GM19467 (cell line): ENCODE results near the gene PPIF.

ENCODE experiments used
- ATAC-seq: cut with Tn5 transposase; IDR thresholded peaks from one replicate; pipeline ENCODE4 v1.9.1; 2021; ENCODE audit warnings: mild to moderate bottlenecking, moderate library complexity; ENCODE audit not compliant: unreplicated experiment

Gene PPIF

DNA sequence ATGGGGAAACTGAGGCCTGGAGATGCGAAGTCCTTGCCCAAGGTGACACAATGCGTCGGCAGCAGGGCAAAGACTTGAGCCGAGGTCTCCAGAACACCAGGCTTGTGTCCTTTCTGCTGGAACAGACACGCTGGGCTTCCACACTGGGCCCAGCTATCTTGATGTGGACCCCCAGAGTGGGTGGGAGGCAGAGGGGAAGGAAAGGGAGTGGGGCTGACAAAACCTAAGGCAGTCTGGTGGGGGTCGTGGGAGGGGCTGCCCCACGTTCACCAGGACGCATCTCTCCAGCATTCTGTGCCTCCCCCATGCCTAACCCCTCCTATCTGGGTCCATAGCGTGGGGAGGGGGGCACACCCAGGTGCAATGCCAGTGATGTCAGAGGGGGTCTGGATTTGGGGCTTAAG lies 38.1 kb downstream of the PPIF start:
- no peak for ATAC-seq

DNA sequence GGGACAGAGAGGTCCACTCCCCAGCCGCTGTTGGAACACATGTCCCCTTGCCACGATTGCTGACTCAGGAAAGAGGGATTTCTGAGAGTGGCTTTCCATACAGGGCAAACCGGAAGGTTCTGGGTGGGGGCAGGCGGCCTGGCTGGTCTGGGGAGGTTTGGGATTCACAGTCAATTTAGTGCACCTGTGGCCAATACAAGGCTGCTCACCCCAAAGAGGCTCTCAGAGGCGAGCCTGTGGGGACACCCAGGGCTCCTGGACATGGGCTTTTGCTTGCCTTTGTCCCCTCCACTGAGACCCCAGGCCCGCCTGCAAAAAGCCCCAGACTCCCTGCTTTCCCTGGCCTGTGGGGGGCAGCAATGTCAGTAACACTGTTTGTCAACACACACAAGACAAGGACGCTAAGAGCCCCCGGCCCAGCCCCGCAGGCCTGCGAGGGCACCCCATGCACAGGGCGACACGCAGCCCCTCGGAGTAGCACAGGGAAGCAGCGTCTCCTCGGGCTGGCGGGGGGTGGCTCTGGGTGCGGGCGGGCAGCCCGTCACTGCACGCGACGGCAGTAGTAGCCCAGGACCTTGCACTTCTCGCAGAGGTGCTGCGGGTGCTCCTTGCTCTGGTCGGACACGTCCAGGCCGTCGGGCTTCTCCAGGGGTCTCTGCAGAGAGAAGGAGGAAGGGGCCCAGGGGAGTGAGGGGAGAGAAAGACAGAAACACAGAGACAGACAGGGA lies 38.7 kb downstream of the PPIF start:
- ATAC-seq: no peak

GRCh38 chr10:79386637-79387465 lies 39.6 kb downstream of the PPIF start:
- no peak for ATAC-seq

GRCh38 chr10:79387466-79387973 lies 40.3 kb downstream of the PPIF start:
- ATAC-seq: no peak

GRCh38 chr10:79387974-79388850 lies 40.9 kb downstream of the PPIF start:
- no peak for ATAC-seq

DNA sequence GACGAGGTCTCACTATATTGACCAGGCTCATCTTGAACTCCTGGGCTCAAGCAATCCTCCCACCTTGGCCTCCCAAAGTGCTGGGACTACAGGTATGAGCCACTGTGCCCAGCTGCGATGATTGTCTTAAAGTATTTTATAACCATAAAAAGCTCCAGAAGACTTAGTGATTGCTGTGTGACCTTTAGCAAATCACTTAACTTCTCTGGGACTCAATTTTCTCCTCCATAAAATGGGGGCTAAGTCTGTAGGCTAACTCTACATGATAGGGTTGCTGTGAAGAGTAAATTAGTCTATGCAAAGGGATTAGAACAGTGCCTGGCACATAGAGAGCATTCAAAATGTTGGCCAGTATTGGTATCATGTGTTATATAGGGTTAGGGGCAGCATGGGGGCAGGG lies 42.8 kb downstream of the PPIF start:
- no peak for ATAC-seq

DNA sequence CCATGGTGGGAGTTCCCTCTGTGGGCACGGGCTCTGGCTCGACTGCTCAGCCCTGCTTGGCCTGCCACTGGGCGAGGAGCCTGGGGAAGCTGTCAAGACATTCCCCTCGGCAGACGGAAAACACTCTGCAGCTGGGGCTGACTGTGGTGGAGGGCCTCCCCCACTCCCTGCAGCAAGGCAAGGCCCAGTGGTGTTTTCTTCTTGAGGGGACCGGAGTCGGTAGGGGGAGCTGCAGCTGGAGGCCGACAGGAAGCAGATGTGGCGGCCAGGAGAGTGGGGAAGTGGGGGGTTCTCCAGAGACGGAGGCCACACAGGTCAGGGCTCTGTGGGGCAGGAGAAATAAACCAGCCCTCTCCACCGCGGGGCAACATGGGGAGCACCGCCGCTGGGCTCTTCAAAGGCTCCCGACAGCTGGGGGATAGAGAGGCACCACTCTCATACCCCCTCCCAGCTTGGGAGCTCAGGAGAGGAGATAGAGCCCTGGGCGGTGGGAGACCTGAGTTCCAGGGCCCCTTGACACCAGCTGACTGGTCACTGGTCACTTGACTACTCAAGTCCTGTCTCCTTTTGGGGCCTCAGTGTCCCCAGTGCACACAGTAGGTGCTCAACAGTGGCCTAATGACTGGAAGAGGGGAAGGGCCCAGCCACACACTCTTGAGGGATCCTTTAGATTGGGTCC lies 43.4 kb downstream of the PPIF start:
- no peak for ATAC-seq

DNA sequence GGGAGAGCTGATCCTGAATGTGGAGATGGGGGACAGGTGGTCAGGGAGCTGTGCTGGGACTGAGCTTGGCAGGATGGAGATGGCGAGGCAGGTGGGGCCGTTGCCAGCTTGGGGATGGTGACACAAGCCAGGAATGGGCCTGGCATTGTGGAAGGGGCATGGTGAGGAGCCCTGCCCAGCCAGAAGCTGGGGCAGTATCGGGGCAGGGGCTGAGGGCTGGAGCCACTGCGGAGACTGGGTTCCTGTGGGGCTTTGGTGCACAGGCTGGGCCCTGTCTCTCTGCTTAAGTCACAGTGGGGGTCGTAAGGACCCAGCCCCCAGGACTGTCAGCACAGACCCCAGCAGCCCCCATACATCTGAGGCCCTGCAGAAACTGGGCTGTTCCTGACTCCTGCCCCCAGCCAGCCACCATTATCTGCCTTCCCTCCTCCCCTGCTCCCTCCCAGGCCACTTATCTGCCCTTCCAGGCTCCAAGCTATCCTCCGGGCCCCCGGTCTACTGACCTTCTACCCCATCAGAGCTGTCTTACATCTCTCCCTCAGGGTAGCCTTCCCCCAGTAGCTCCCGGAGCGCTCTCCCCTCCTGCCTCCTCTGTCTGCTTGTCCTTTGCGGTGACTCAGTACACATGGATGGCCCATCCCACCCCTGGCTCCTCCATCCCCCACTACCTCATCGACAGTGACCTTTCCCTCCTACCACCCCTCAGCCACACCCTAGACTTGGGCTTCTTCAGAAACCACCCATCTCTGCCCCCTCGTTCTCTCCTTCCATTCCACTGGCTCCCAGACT lies 44.2 kb downstream of the PPIF start:
- no peak for ATAC-seq

GRCh38 chr10:79392020-79392398 lies 44.7 kb downstream of the PPIF start:
- ATAC-seq: no peak

DNA sequence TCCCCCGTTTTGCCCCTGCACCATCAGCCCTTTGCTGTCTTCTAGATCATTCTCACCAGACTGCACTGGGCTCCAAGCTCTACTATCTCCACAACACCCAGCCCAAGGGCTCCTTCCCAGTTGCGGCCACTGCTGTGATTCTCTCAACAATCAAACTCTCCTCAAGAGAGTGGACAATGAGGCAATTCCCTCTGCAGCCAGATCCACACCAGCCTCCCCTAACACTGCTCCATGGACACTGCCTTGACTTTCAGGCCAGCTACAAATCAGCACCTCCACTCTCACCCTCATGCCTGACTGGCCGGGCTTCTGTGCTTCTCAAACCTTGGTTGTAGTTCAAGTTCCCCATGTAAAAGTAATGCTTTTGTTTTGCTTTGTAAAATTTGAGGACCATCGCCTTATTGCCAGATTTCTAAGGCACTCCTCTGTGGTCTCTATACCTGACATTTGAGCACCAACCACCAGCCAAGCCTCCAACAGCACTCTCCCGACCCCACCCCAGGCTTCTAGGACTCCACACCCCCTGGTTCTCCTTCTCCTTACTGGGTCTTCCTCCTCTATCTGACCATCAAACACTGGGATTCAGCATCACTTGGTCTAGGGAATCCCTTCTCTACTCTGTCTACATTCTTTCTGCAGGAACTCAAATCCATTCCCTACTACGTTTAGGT lies 45.4 kb downstream of the PPIF start:
- no peak for ATAC-seq

DNA sequence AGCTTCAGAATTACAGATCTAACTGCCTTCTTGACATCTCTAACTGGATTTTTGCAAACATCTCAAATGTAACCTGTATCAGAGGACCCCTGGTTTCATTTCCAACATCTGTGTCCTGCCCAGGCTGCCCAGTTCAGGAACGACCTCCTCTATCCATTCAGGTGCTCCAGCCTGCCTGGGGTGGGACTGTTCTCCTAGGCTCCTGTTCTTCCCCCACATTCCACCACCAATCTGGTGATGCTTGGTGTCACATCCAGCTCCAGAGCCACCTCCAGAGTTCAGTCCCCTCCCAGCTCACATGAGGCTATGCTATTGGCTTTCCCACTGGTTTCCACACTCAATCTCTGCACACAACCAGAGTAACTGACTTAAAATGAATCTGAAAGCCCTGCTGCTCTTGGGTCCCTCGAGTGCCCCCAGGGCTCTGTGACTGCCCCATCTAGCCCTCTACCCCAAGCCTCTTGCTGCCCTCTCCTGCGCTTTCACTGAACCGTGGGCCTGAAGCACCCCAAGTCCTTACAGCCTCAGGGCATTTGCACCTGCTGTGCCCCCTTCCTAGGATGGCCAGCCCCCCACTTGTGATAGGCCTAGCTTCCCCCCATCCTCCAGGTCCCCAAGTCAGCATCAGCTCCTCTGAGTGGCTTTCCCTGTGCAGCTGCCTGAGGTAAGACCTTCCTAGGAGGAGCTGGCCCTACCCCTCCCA lies 46.1 kb downstream of the PPIF start:
- no peak for ATAC-seq

DNA sequence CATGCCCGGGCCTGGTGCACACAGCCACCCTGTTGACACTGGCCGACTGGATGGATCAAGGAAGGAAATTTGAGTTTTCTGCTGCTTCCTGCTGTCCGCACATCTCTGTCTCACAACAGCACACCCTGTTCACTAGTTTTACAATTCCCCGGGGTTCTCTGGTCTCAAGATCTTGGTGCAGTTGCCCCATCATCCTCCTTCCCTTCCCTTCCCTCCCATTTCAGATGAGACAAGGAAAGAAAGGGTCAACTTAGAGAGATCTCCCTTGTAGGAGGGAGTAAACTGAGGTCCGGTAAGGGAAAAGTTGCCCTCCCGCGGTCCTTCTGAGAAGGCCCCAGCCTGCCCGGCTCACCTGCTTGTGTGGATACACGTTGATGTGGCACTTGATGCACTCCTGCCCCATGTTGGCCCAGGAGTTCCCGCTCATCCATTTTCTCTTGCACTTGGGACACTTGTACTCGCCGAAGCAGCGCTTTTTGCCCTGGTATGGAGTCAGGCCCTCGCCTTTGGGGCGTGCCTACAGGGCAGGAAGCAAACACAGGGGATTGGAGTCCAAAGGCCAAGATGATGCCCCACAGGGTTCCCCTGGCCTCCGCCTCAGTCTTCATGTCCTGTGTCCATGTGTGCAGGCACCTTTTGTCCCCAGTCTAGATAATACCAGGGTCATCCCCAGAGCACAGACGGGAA lies 46.8 kb downstream of the PPIF start:
- no peak for ATAC-seq

GRCh38 chr10:79394664-79395063 lies 47.4 kb downstream of the PPIF start:
- no peak for ATAC-seq

- ATAC-seq: no peak
Measured at GRCh38 chr10:79396520-79396919, 49.3 kb downstream of the PPIF start.

- no peak for ATAC-seq
Measured at GRCh38 chr10:79397051-79397450, 49.8 kb downstream of the PPIF start.

DNA sequence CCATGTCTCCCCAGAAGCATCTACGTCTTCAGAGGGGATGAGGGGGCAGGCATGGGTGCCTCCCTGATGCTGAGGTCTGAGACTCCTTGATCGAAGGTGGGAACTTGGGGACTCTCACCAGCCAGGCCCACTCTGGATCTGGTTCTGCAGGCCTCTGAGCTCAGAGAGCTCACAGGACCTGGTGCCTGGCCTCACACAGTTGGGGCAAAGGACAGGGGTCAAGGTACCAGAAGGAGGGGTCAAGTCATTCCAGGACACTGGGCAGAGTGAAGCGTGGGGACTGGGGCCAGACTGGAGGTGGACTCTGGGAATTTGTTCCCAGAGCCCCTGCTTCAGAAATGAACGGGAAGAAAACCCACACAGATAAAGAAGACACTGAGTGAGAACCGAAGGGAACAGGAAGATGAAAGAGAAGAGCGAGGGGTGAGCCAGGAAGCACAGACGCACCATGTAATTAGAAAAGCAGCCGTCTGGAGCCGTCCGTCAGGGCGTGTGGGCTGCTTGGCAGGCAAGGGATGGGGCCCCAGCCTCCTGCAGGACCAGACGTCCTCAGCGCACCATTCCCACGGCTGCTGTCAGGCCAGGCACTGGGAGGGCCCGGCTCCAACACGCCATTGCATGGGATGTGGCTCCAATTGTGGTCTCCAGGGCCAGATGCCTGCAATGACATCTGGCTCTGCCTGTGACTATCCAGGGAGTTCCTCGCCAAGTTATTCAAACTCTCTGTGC lies 50.5 kb downstream of the PPIF start:
- ATAC-seq: no peak

GRCh38 chr10:79398642-79399041 lies 51.4 kb downstream of the PPIF start:
- ATAC-seq: no peak
